Measurements from ENCODE around the gene CDH2.

DNA sequence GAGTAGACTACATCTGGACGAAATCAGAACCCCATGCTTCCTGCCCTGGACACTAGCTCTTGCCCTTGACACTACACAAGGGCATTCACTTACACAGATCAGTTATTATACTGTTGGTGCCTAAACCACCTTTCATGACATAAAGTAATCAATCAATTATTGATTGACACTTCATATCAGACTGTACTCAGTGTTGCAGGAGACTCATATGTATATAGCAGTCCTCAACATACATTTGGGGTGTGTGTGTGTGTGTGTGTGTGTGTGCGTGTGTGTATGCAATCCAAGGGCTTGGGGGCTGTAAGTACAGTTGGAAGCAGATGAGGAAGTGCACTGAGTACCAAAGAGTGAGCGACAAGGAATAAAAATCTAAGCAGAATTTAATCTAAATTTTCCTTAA lies 5.1 kb downstream of the CDH2 start:
- no peak for TF ChIP-seq EZH2 (IDR thresholded peaks at IDR 0.05; ENCODE audit: insufficient read depth, poor library complexity, severe bottlenecking)
- no peak for TF ChIP-seq EZH2phosphoT487 (IDR thresholded peaks at IDR 0.05; ENCODE audit: insufficient read depth, low read depth)
